IPS-18a (cell line): ENCODE measurements around the gene USP3.

Experiments used
- H3K27ac ChIP-seq: one replicate; pipeline ENCODE4 v1.5.1; 2013; ENCODE audit warnings: low read length
- H3K27me3 ChIP-seq: one replicate; pipeline ENCODE4 v1.6.1; 2013; ENCODE audit warnings: mild to moderate bottlenecking, low read length; ENCODE audit not compliant: control insufficient read depth, insufficient read depth
- H3K36me3 ChIP-seq: one replicate; pipeline ENCODE4 v1.6.1; 2013; ENCODE audit warnings: low read depth, low read length; ENCODE audit not compliant: control insufficient read depth
- H3K4me1 ChIP-seq: one replicate; pipeline ENCODE4 v1.6.1; 2013; ENCODE audit warnings: low read depth, low read length; ENCODE audit not compliant: control insufficient read depth
- H3K4me3 ChIP-seq: one replicate; pipeline ENCODE4 v1.5.1; 2013; ENCODE audit warnings: low read length
- H3K9ac ChIP-seq: one replicate; pipeline ENCODE4 v1.6.1; 2013; ENCODE audit warnings: mild to moderate bottlenecking, low read length, moderate library complexity
- H3K9me3 ChIP-seq: one replicate; pipeline ENCODE4 v1.6.1; 2013; ENCODE audit warnings: low read depth, low read length; ENCODE audit not compliant: control insufficient read depth

The USP3 gene

GRCh38 chr15:63501256-63502089, 2.9 kb upstream of the USP3 start:
- Histone ChIP-seq H3K36me3 (no peaks in the 10 kb centered on the region), H3K4me1 (peaks cover 34% of the 10 kb centered on the region), H3K27me3 (peaks cover 86% of the 10 kb centered on the region), H3K27ac (no peak overlapping the region), H3K9ac (no peak overlapping the region), H3K9me3 (no peaks in the 10 kb centered on the region), H3K4me3 (peak overlapping the region; percentile 42)

DNA sequence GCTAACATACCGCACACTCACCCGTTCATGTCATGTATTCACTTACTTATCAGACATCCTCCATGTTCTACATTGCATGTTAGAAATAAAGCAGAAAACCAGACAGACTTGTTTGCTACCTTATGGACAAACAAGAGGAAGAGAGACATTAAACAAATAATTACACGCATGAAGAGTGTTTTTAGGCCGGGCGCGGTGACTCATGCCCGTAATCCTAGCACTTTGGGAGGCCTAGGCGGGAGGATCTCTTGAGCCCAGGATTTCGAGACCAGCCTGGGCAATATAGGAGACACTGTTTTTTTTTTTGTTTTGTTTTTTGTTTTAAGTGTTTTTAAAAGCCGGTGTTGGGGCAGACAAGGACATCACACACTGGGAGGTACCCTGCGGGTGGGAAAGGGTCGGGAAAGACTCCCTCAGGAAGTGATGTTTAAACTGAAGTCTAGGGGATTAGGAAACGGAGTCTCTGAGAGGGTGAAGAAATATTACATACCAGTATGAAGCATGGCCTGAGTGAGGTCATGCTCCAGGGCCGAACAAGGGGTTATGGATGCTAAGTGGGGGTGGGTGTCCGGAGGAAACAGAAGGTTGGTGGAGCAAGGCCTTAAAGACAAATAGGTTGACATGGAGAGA, 2.1 kb upstream of the USP3 start:
- no peak overlapping the region for H3K9ac ChIP-seq
- H3K9me3 ChIP-seq: no peaks in the 10 kb centered on the region
- H3K4me1 ChIP-seq: peaks cover 34% of the 10 kb centered on the region
- no peak overlapping the region for H3K27ac ChIP-seq
- no peaks in the 10 kb centered on the region for H3K36me3 ChIP-seq
- peaks cover 87% of the 10 kb centered on the region for H3K27me3 ChIP-seq
- H3K4me3 ChIP-seq: peak overlapping the region; percentile 52

GRCh38 chr15:63502843-63503738, 1.3 kb upstream of the USP3 start:
- Histone ChIP-seq H3K27me3 (peaks cover 87% of the 10 kb centered on the region), H3K4me1 (peaks cover 34% of the 10 kb centered on the region), H3K27ac (no peak overlapping the region)

GRCh38 chr15:63503739-63504246, 600 bp upstream of the USP3 start:
- Histone ChIP-seq H3K4me3 (peak overlapping the region; percentile 52), H3K27ac (no peak overlapping the region), H3K9ac (peak overlapping the region; percentile 38), H3K36me3 (no peaks in the 10 kb centered on the region), H3K9me3 (no peaks in the 10 kb centered on the region), H3K4me1 (peaks cover 37% of the 10 kb centered on the region), H3K27me3 (peaks cover 88% of the 10 kb centered on the region)

More at GRCh38 chr15:63502843-63503738, 1.3 kb upstream of the USP3 start:
- H3K9me3 ChIP-seq: no peaks in the 10 kb centered on the region
- peak overlapping the region; percentile 52 for H3K4me3 ChIP-seq
- H3K36me3 ChIP-seq: no peaks in the 10 kb centered on the region
- H3K9ac ChIP-seq: peak overlapping the region; percentile 38

GRCh38 chr15:63504979-63505841, 817 bp downstream of the USP3 start:
- peaks cover 82% of the 10 kb centered on the region for H3K27me3 ChIP-seq
- H3K36me3 ChIP-seq: no peaks in the 10 kb centered on the region
- H3K9me3 ChIP-seq: no peaks in the 10 kb centered on the region
- peaks cover 47% of the 10 kb centered on the region for H3K4me1 ChIP-seq
- H3K4me3 ChIP-seq: peak overlapping the region; percentile 77
- H3K27ac ChIP-seq: no peak overlapping the region
- peak overlapping the region; percentile 84 for H3K9ac ChIP-seq

DNA sequence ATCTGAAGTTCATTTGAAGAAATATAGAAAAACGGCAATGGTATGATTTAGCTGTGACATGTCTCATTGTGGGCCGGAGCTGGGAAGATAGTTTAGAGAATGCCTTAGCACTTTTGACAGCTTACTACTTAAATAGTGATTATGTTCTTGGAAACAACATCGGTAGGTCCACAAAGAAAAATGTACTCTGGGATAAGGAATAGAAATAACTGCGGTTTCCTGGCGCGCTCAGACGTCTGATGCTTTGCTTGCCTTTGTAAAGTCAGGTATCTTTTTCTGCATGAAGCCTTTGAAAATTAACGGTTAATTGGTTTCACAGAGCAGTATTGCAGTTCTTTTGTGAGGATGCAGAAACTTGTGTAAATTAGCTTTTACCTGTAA, 1.4 kb downstream of the USP3 start:
- Histone ChIP-seq H3K36me3 (no peaks in the 10 kb centered on the region), H3K9ac (peak overlapping the region; percentile 84), H3K9me3 (no peaks in the 10 kb centered on the region), H3K27ac (no peak overlapping the region), H3K27me3 (peaks cover 75% of the 10 kb centered on the region), H3K4me3 (peak overlapping the region; percentile 77), H3K4me1 (peaks cover 53% of the 10 kb centered on the region)

- Histone ChIP-seq H3K4me1 (peaks cover 51% of the 10 kb centered on the region), H3K27ac (no peak overlapping the region), H3K4me3 (peak overlapping the region; percentile 77), H3K27me3 (peaks cover 68% of the 10 kb centered on the region), H3K9ac (no peak overlapping the region), H3K9me3 (no peaks in the 10 kb centered on the region), H3K36me3 (no peaks in the 10 kb centered on the region)
Observed at GRCh38 chr15:63506537-63507035, 2.2 kb downstream of the USP3 start.

- H3K36me3 ChIP-seq: no peaks in the 10 kb centered on the region
- no peak overlapping the region for H3K4me3 ChIP-seq
- H3K9me3 ChIP-seq: no peaks in the 10 kb centered on the region
- H3K9ac ChIP-seq: no peak overlapping the region
- peaks cover 40% of the 10 kb centered on the region for H3K4me1 ChIP-seq
- H3K27me3 ChIP-seq: peaks cover 52% of the 10 kb centered on the region
- H3K27ac ChIP-seq: no peak overlapping the region
Observed at GRCh38 chr15:63507878-63508818, 3.8 kb downstream of the USP3 start.

GRCh38 chr15:63509056-63509954, 4.9 kb downstream of the USP3 start:
- Histone ChIP-seq H3K9ac (no peak overlapping the region), H3K27ac (no peak overlapping the region), H3K4me3 (no peak overlapping the region), H3K4me1 (peaks cover 49% of the 10 kb centered on the region), H3K27me3 (peaks cover 43% of the 10 kb centered on the region), H3K9me3 (no peaks in the 10 kb centered on the region), H3K36me3 (no peaks in the 10 kb centered on the region)
